WERI-Rb-1 (cell line): Measurements from ENCODE around the gene GUK1.

ENCODE experiments used
- DNase-seq: peaks from one replicate; pipeline ENCODE4 v3.0.0-alpha.2; 2020
- H3K27ac ChIP-seq: fragments of 250-450 bp; sonication (Bioruptor Pico); 2 replicates; pipeline ENCODE4 v1.5.1; 2020; ENCODE audit warnings: mild to moderate bottlenecking, moderate library complexity
- H3K27me3 ChIP-seq: fragments of 250-450 bp; sonication (Bioruptor Pico); 2 replicates; pipeline ENCODE4 v1.5.1; 2021; ENCODE audit warnings: mild to moderate bottlenecking, low read depth, moderate library complexity; ENCODE audit not compliant: insufficient read depth, severe bottlenecking
- H3K36me3 ChIP-seq: fragments of 250-450 bp; sonication (Bioruptor Pico); 2 replicates; pipeline ENCODE4 v1.5.1; 2020; ENCODE audit warnings: mild to moderate bottlenecking, moderate library complexity
- H3K4me3 ChIP-seq: 2 replicates; pipeline ENCODE4 v1.5.1; 2011; ENCODE audit warnings: low read depth, mild to moderate bottlenecking, control low read depth, low read length
- H3K9me3 ChIP-seq: fragments of 250-450 bp; sonication (Bioruptor Pico); 2 replicates; pipeline ENCODE4 v1.5.1; 2021; ENCODE audit warnings: mild to moderate bottlenecking, moderate library complexity; ENCODE audit not compliant: severe bottlenecking
- CTCF ChIP-seq: IDR thresholded peaks from 2 replicates; pipeline ENCODE4 v1.5.1; 2011; ENCODE audit warnings: low read depth, mild to moderate bottlenecking, control low read depth, inconsistent platforms, low read length

The GUK1 gene

GRCh38 chr1:228131766-228132165 is 8.3 kb upstream of the GUK1 start:
- Histone ChIP-seq H3K27ac (no peak overlapping the region), H3K27me3 (no peaks in the 10 kb centered on the region), H3K4me3 (no peak overlapping the region), H3K9me3 (no peaks in the 10 kb centered on the region), H3K36me3 (no peaks in the 10 kb centered on the region)
- TF ChIP-seq CTCF, result no peak
- no peak for DNase-seq

- DNase-seq, result no peak
- Histone ChIP-seq H3K9me3 (no peaks in the 10 kb centered on the region), H3K27me3 (no peaks in the 10 kb centered on the region), H3K36me3 (no peaks in the 10 kb centered on the region), H3K4me3 (no peak overlapping the region), H3K27ac (no peak overlapping the region)
- TF ChIP-seq CTCF, result no peak
Observed at GRCh38 chr1:228134591-228134990, 5.5 kb upstream of the GUK1 start.

- TF ChIP-seq CTCF, result no peak
- H3K27ac ChIP-seq, result no peak overlapping the region
- DNase-seq, result no peak
- H3K4me3 ChIP-seq, result no peak overlapping the region
- H3K36me3 ChIP-seq, result peaks cover 3% of the 10 kb centered on the region
- no peaks in the 10 kb centered on the region for H3K27me3 ChIP-seq
- H3K9me3 ChIP-seq, result no peaks in the 10 kb centered on the region
Observed at GRCh38 chr1:228136901-228137300, 3.2 kb upstream of the GUK1 start.

DNA sequence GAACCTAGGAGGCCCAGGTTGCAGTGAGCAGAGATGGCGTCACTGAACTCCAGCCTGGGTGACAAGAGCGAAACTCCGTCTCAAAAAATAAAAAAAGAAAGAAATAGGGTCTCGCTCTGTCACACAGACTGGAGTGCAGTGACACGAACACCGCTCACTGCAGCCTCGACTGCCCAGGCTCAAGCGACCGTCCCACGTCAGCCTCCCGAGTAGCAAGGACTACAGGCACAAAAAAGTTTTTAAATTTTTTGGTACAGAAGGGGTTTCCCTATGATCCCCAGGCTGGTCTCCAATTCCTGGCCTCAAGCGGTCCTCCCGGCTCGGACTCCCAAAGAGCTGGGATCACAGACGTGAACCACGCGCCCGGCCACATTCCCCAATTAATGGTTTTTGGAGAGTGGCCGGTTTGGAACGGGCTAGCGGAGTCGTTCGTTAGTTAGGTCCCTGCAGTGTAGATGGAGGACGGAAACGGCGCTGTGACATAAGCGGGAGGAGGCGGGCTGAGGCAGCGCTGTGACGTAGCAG is 611 bp upstream of the GUK1 start:
- DNase-seq, result no peak
- Histone ChIP-seq H3K27ac (peak overlapping the region; percentile 48), H3K36me3 (peaks cover 4% of the 10 kb centered on the region), H3K27me3 (no peaks in the 10 kb centered on the region), H3K9me3 (no peaks in the 10 kb centered on the region), H3K4me3 (peak overlapping the region; percentile 56)
- TF ChIP-seq CTCF, result no peak

- peak overlapping the region; percentile 80 for H3K4me3 ChIP-seq
- DNase-seq, result no peak
- TF ChIP-seq CTCF, result no peak
Observed at GRCh38 chr1:228140724-228141225, 696 bp downstream of the GUK1 start.

More at GRCh38 chr1:228140724-228141225, 696 bp downstream of the GUK1 start:
- Histone ChIP-seq H3K27ac (peak overlapping the region; percentile 79), H3K27me3 (no peaks in the 10 kb centered on the region), H3K9me3 (no peaks in the 10 kb centered on the region), H3K36me3 (peaks cover 4% of the 10 kb centered on the region)
